ENCODE results near the gene OR5H15. TPM values are rescaled to one million over a fixed set of nuclear protein-coding genes. Genes with fewer than 3 reads are reported as not detected.

Gene OR5H15
- not detected for total RNA-seq
- not detected for polyA plus RNA-seq

DNA sequence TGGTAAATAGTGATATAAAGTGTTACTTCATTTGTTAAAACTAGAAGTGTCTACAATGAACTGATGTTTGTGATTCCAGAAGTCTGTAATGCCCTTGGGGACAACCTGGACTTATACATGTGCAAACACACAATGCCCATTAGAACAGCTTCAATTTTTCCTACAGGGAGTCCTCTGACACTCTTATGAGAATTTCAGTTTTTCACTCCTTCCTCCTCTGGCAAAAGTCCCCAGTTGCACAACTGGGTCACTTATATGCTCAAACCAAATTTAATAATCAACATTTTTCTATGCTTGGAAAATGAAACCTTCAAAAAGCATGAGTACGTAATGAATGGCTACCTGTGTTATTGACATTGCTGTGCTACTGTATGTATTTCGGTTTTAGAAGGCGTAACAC lies at the start of gene OR5H15:
Gene OR5H15, plus strand, starts transcription at position 301 of the 400 bp plus-strand sequence. CDS start 2,004 bp downstream, outside the sequence.
- H3K4me3 ChIP-seq (ENCODE audit: low read depth in 1 of 3, low read length in 3 of 3), result no peak within 1 kb of the TSS
- no peak within 1 kb of the TSS for H3K27ac ChIP-seq (ENCODE audit: low read depth in 1 of 2, low read length in 2 of 2)
- no peak for TF ChIP-seq FOXA1 (IDR thresholded peaks at IDR 0.05)
- no peak for TF ChIP-seq NR2F2 (IDR thresholded peaks at IDR 0.05)
- TF ChIP-seq, protein P1, sequence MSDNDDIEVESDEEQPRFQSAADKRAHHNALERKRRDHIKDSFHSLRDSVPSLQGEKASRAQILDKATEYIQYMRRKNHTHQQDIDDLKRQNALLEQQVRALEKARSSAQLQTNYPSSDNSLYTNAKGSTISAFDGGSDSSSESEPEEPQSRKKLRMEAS (IDR thresholded peaks at IDR 0.05), result no peak
- DNase-seq (ENCODE audit: low spot score), result no peak
- H3K36me3 ChIP-seq (ENCODE audit: control insufficient read depth in 4 of 4, insufficient read depth in 3 of 4, low read depth in 1 of 4, low read length in 3 of 4), result no peaks in the 10 kb centered on the region
- H3K4me1 ChIP-seq (ENCODE audit: control insufficient read depth in 4 of 4, insufficient read depth in 4 of 4, low read length in 3 of 4), result no peaks in the 10 kb centered on the region
- no peaks in the 10 kb centered on the region for H3K27me3 ChIP-seq (ENCODE audit: control insufficient read depth in 4 of 4, insufficient read depth in 4 of 4, low read length in 3 of 4)
- 90% methylated on average over 3 of the region's 3 CpGs for WGBS
- no peaks in the 10 kb centered on the region for H3K9me3 ChIP-seq (ENCODE audit: control insufficient read depth in 4 of 4, low read length in 3 of 4)
- H3K9ac ChIP-seq (ENCODE audit: low read depth in 1 of 2, low read length in 2 of 2), result no peak within 1 kb of the TSS

DNA sequence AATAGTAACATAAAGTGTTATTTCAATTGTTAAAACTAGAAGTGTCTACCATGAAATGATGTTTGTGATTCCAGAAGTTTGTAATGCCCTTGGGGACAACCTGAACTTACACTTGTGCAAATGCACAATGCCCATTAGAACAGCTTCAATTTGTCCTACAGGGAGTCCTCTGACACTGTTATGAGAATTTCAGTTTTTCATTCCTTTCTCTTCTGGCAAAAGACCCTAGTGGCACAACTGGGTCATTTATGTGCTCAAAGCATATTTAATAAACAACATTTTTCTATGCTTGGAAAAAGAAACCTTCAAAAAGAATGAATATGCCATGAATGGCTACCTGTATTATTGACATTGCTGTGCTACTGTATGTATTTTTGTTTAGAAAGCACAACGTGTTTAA lies 36.1 kb upstream of the OR5H15 start, which contains the start of gene OR5H1:
Gene OR5H1, plus strand, starts transcription at position 301 of the 400 bp plus-strand sequence. CDS start 1,977 bp downstream, outside the sequence.
- DNase-seq (ENCODE audit: low spot score), result no peak
- Histone ChIP-seq H3K9ac (ENCODE audit: low read depth in 1 of 2, low read length in 2 of 2) (no peak within 1 kb of the TSS), H3K4me1 (ENCODE audit: control insufficient read depth in 4 of 4, insufficient read depth in 4 of 4, low read length in 3 of 4) (no peaks in the 10 kb centered on the region), H3K27me3 (ENCODE audit: control insufficient read depth in 4 of 4, insufficient read depth in 4 of 4, low read length in 3 of 4) (no peaks in the 10 kb centered on the region), H3K9me3 (ENCODE audit: control insufficient read depth in 4 of 4, low read length in 3 of 4) (no peaks in the 10 kb centered on the region), H3K4me3 (ENCODE audit: low read depth in 1 of 3, low read length in 3 of 3) (no peak within 1 kb of the TSS), H3K36me3 (ENCODE audit: control insufficient read depth in 4 of 4, insufficient read depth in 3 of 4, low read depth in 1 of 4, low read length in 3 of 4) (no peaks in the 10 kb centered on the region), H3K27ac (ENCODE audit: low read depth in 1 of 2, low read length in 2 of 2) (no peak within 1 kb of the TSS)
- TF ChIP-seq GABPA (IDR thresholded peaks at IDR 0.05 in 1 of 2, conservative IDR thresholded peaks at IDR 0.05 in 1 of 2) (no peak), NR2F2 (IDR thresholded peaks at IDR 0.05) (no peak), RAD21 (IDR thresholded peaks at IDR 0.05) (no peak), YY1 (IDR thresholded peaks at IDR 0.05) (no peak), FOXA1 (IDR thresholded peaks at IDR 0.05) (no peak), ATF3 (IDR thresholded peaks at IDR 0.05) (no peak), HNF4A (conservative IDR thresholded peaks at IDR 0.05) (no peak), RXRA (IDR thresholded peaks at IDR 0.05) (no peak), CTCF (IDR thresholded peaks at IDR 0.05; ENCODE audit: low read depth, low read length, missing input control) (no peak), EGR1 (IDR thresholded peaks at IDR 0.05; ENCODE audit: low read depth in 2 of 2) (no peak), TAF1 (conservative IDR thresholded peaks at IDR 0.05) (no peak), JUND (IDR thresholded peaks at IDR 0.05) (no peak)
- TF ChIP-seq, protein P2, sequence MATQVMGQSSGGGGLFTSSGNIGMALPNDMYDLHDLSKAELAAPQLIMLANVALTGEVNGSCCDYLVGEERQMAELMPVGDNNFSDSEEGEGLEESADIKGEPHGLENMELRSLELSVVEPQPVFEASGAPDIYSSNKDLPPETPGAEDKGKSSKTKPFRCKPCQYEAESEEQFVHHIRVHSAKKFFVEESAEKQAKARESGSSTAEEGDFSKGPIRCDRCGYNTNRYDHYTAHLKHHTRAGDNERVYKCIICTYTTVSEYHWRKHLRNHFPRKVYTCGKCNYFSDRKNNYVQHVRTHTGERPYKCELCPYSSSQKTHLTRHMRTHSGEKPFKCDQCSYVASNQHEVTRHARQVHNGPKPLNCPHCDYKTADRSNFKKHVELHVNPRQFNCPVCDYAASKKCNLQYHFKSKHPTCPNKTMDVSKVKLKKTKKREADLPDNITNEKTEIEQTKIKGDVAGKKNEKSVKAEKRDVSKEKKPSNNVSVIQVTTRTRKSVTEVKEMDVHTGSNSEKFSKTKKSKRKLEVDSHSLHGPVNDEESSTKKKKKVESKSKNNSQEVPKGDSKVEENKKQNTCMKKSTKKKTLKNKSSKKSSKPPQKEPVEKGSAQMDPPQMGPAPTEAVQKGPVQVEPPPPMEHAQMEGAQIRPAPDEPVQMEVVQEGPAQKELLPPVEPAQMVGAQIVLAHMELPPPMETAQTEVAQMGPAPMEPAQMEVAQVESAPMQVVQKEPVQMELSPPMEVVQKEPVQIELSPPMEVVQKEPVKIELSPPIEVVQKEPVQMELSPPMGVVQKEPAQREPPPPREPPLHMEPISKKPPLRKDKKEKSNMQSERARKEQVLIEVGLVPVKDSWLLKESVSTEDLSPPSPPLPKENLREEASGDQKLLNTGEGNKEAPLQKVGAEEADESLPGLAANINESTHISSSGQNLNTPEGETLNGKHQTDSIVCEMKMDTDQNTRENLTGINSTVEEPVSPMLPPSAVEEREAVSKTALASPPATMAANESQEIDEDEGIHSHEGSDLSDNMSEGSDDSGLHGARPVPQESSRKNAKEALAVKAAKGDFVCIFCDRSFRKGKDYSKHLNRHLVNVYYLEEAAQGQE (IDR thresholded peaks at IDR 0.05), result no peak
- TF ChIP-seq, protein P3, sequence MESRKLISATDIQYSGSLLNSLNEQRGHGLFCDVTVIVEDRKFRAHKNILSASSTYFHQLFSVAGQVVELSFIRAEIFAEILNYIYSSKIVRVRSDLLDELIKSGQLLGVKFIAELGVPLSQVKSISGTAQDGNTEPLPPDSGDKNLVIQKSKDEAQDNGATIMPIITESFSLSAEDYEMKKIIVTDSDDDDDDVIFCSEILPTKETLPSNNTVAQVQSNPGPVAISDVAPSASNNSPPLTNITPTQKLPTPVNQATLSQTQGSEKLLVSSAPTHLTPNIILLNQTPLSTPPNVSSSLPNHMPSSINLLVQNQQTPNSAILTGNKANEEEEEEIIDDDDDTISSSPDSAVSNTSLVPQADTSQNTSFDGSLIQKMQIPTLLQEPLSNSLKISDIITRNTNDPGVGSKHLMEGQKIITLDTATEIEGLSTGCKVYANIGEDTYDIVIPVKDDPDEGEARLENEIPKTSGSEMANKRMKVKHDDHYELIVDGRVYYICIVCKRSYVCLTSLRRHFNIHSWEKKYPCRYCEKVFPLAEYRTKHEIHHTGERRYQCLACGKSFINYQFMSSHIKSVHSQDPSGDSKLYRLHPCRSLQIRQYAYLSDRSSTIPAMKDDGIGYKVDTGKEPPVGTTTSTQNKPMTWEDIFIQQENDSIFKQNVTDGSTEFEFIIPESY (IDR thresholded peaks at IDR 0.05), result no peak
- TF ChIP-seq, protein P1 (IDR thresholded peaks at IDR 0.05), result no peak
- 58% methylated on average over 1 of the region's 1 CpG for WGBS

Data from liver (tissue), 9 donors.